WTC11 (cell line): ENCODE results near the gene RBM47. TPM values are rescaled to one million over a fixed set of nuclear protein-coding genes. Genes with fewer than 3 reads are reported as not detected.

Experiments
- ATAC-seq: fragments of 200-7000 bp; cut with Tn5 transposase; 2 replicates; pipeline ENCODE4 v1.10.0; 2021; ENCODE audit warnings: mild to moderate bottlenecking, moderate library complexity
- CTCF ChIA-PET: fragments of 300-600 bp; sonication (Branson Sonifier 250); formaldehyde crosslinking; loops from one replicate; lab custom pipeline; 2021; ENCODE audit warnings: antibody characterized with exemption; lab: Charles Lee
- POLR2A ChIA-PET: fragments of 350-600 bp; sonication (Branson Sonifier 250); formaldehyde crosslinking; loops from one replicate; lab custom pipeline; 2021; ENCODE audit warnings: antibody characterized with exemption; lab: Charles Lee
- DNase-seq: peaks from one replicate; pipeline ENCODE4 v3.0.0; 2021; ENCODE audit warnings: low spot score
- H3K27ac Mint-ChIP-seq: 2 replicates; pipeline ENCODE4 v1.8.0; 2021; ENCODE audit warnings: mixed read lengths
- H3K27me3 Mint-ChIP-seq: 2 replicates; pipeline ENCODE4 v1.8.0; 2021; ENCODE audit warnings: low read depth, mild to moderate bottlenecking, moderate library complexity, mixed read lengths
- H3K36me3 Mint-ChIP-seq: 2 replicates; pipeline ENCODE4 v1.8.0; 2021; ENCODE audit warnings: mixed read lengths
- H3K4me1 Mint-ChIP-seq: 2 replicates; pipeline ENCODE4 v1.8.0; 2022; ENCODE audit warnings: mixed read lengths
- H3K4me3 Mint-ChIP-seq: 2 replicates; pipeline ENCODE4 v1.8.0; 2021; ENCODE audit warnings: mild to moderate bottlenecking, moderate library complexity, mixed read lengths
- H3K9me3 Mint-ChIP-seq: 2 replicates; pipeline ENCODE4 v1.8.0; 2021; ENCODE audit warnings: mixed read lengths
- AR ChIP-seq: fragments of 250-450 bp; sonication (Bioruptor Pico); IDR thresholded peaks from 2 replicates; pipeline ENCODE4 v1.9.0; 2021; ENCODE audit warnings: mild to moderate bottlenecking
- ATF3 ChIP-seq: sonication (generic); formaldehyde crosslinking; conservative IDR thresholded peaks from 2 replicates; pipeline ENCODE4 v1.8.1; 2022; ENCODE audit warnings: mild to moderate bottlenecking, missing genetic modification reagents
- ATF6 ChIP-seq: sonication (generic); formaldehyde crosslinking; IDR thresholded peaks from 2 replicates; pipeline ENCODE4 v1.8.1; 2023; ENCODE audit warnings: mild to moderate bottlenecking, missing genetic modification reagents
- EMX1 ChIP-seq: fragments of 250-450 bp; sonication (Bioruptor Pico); IDR thresholded peaks from 2 replicates; pipeline ENCODE4 v1.8.0; 2021; ENCODE audit warnings: mild to moderate bottlenecking
- FOXP1 ChIP-seq: sonication (generic); formaldehyde crosslinking; IDR thresholded peaks from 2 replicates; pipeline ENCODE4 v1.8.0; 2022; ENCODE audit warnings: missing genetic modification reagents, mild to moderate bottlenecking, moderate library complexity, borderline replicate concordance
- GTF2I ChIP-seq: fragments of 250-450 bp; sonication (Bioruptor Pico); conservative IDR thresholded peaks from 2 replicates; pipeline ENCODE4 v1.4.0; 2021; ENCODE audit warnings: mild to moderate bottlenecking
- JAZF1 ChIP-seq: fragments of 250-450 bp; sonication (Bioruptor Pico); IDR thresholded peaks from 2 replicates; pipeline ENCODE4 v1.9.0; 2021; ENCODE audit warnings: moderate library complexity, mild to moderate bottlenecking, inconsistent platforms
- MYBL2 ChIP-seq: sonication (generic); formaldehyde crosslinking; IDR thresholded peaks from 2 replicates; pipeline ENCODE4 v1.8.1; 2023; ENCODE audit warnings: mild to moderate bottlenecking, moderate library complexity, missing genetic modification reagents
- NFATC4 ChIP-seq: fragments of 250-450 bp; sonication (Bioruptor Pico); IDR thresholded peaks from 2 replicates; pipeline ENCODE4 v1.9.0; 2021; ENCODE audit warnings: mild to moderate bottlenecking
- NFYB ChIP-seq: sonication (generic); formaldehyde crosslinking; conservative IDR thresholded peaks from 2 replicates; pipeline ENCODE4 v1.8.0; 2022; ENCODE audit warnings: low read depth, missing genetic modification reagents
- NR2C2 ChIP-seq: sonication (generic); formaldehyde crosslinking; IDR thresholded peaks from 2 replicates; pipeline ENCODE4 v1.8.0; 2022; ENCODE audit warnings: mild to moderate bottlenecking, missing genetic modification reagents
- SMAD3 ChIP-seq: sonication (generic); formaldehyde crosslinking; IDR thresholded peaks from 2 replicates; pipeline ENCODE4 v1.8.0; 2022; ENCODE audit warnings: missing genetic modification reagents, mild to moderate bottlenecking, borderline replicate concordance
- SMAD4 ChIP-seq: sonication (generic); formaldehyde crosslinking; IDR thresholded peaks from 2 replicates; pipeline ENCODE4 v1.8.0; 2022; ENCODE audit warnings: mild to moderate bottlenecking, missing genetic modification reagents
- SOX15 ChIP-seq: fragments of 250-450 bp; sonication (Bioruptor Pico); IDR thresholded peaks from 2 replicates; pipeline ENCODE4 v1.9.0; 2021; ENCODE audit warnings: mild to moderate bottlenecking
- SP1 ChIP-seq: sonication (generic); formaldehyde crosslinking; conservative IDR thresholded peaks from 2 replicates; pipeline ENCODE4 v1.8.1; 2022; ENCODE audit warnings: missing genetic modification reagents
- STAT6 ChIP-seq: sonication (generic); formaldehyde crosslinking; conservative IDR thresholded peaks from 2 replicates; pipeline ENCODE4 v1.8.1; 2023; ENCODE audit warnings: mild to moderate bottlenecking, low read depth, missing genetic modification reagents, moderate library complexity
- ZNF138 ChIP-seq: sonication (generic); formaldehyde crosslinking; conservative IDR thresholded peaks from 2 replicates; pipeline ENCODE4 v1.8.1; 2022; ENCODE audit warnings: mild to moderate bottlenecking, moderate library complexity, missing genetic modification reagents
- ZNF232 ChIP-seq: sonication (generic); formaldehyde crosslinking; IDR thresholded peaks from 2 replicates; pipeline ENCODE4 v1.8.0; 2022; ENCODE audit warnings: mild to moderate bottlenecking, missing genetic modification reagents
- ZNF532 ChIP-seq: fragments of 250-450 bp; sonication (Bioruptor Pico); IDR thresholded peaks from 2 replicates; pipeline ENCODE4 v1.9.0; 2021; ENCODE audit warnings: mild to moderate bottlenecking, borderline replicate concordance
- total RNA-seq: library from RNA; stranded (reverse); gene quantifications from 3 replicates; pipeline ENCODE4 v1.2.3, GENCODE V29; 2021

Gene RBM47
- total RNA-seq, 1 experiment from 2014 or later, result 97.9 TPM

GRCh38 chr4:40586034-40586433 is 43.6 kb downstream of the RBM47 start:
- no peak for ATAC-seq
- CTCF ChIA-PET, result no interaction called here
- Mint-ChIP-seq H3K9me3 (no peaks in the 10 kb centered on the region), H3K4me1 (peaks cover 54% of the 10 kb centered on the region), H3K27ac (peak overlapping the region; percentile 85), H3K4me3 (no peak overlapping the region)
- POLR2A ChIA-PET, result no interaction called here
- TF ChIP-seq SMAD3 (no peak), AR (no peak), NFATC4 (CRISPR knock-in tag) (no peak), ZNF232 (CRISPR knock-in tag) (no peak), SMAD4 (CRISPR knock-in tag) (no peak), NFYB (CRISPR knock-in tag) (no peak), EMX1 (CRISPR knock-in tag) (no peak), JAZF1 (no peak), ATF3 (CRISPR knock-in tag) (no peak), SOX15 (CRISPR knock-in tag) (no peak), GTF2I (CRISPR knock-in tag) (no peak)
- TF ChIP-seq, all 79 proteins: peak for 0
- H3K36me3 Mint-ChIP-seq, result peaks cover 13% of the 10 kb centered on the region
- no peaks in the 10 kb centered on the region for H3K27me3 Mint-ChIP-seq
- no peak for DNase-seq

GRCh38 chr4:40585201-40585799 is 44.4 kb downstream of the RBM47 start:
- ATAC-seq, result no peak
- TF ChIP-seq FOXP1, result no peak
- no peak for TF ChIP-seq SMAD3
- no peak for TF ChIP-seq SP1 (CRISPR knock-in tag)
- no peak for TF ChIP-seq GTF2I (CRISPR knock-in tag)
- TF ChIP-seq ATF6, result no peak
- no peak for TF ChIP-seq MYBL2 (CRISPR knock-in tag)
- no peak for TF ChIP-seq ZNF532
- no peak for TF ChIP-seq STAT6
- TF ChIP-seq NR2C2 (CRISPR knock-in tag), result no peak
- no peak for TF ChIP-seq NFATC4 (CRISPR knock-in tag)
- no peak for TF ChIP-seq NFYB (CRISPR knock-in tag)
- TF ChIP-seq JAZF1, result no peak
- no peak for TF ChIP-seq ZNF138
- TF ChIP-seq, all 79 proteins: peak for 0
- H3K4me1 Mint-ChIP-seq, result peaks cover 62% of the 10 kb centered on the region
- DNase-seq, result no peak
- H3K9me3 Mint-ChIP-seq, result no peaks in the 10 kb centered on the region
- H3K27ac Mint-ChIP-seq, result peak overlapping the region; percentile 88
- peaks cover 10% of the 10 kb centered on the region for H3K36me3 Mint-ChIP-seq
- no peak overlapping the region for H3K4me3 Mint-ChIP-seq
- CTCF ChIA-PET, result no interaction called here
- POLR2A ChIA-PET, result no interaction called here
- no peaks in the 10 kb centered on the region for H3K27me3 Mint-ChIP-seq
